Body of pancreas (tissue), 4 donors: Measurements from ENCODE around the gene PERCC1. TPM values are rescaled to one million over a fixed set of nuclear protein-coding genes. Genes with fewer than 3 reads are reported as not detected.
A peak's percentile ranks its signal among the peaks of the same experiment; 100 is the strongest.
"Not testable (repeated sequence)": the region's sequence is repeated elsewhere in the genome, so short reads cannot be mapped to it uniquely, and the experiment has no call there.

ENCODE experiments used
- ATAC-seq: fragments of 150-250 bp; one replicate; pipeline ENCODE4 v1.9.1; 2016
- DNase-seq, 4 donors: peaks; one replicate each; pipeline ENCODE4 v3.0.0-alpha.2; 2019
- H3K27ac ChIP-seq, 4 donors: fragments of 200-600 bp; sonication (generic); 1 replicate in 3 of 4; 2 replicates in 1 of 4; pipeline versions ENCODE4 v1.5.1 to v1.6.1; 2016 to 2019; ENCODE audit warnings: mild to moderate bottlenecking in 1 of 4, mixed read lengths in 1 of 4, moderate library complexity in 1 of 4
- H3K27me3 ChIP-seq, 2 donors: fragments of 200-600 bp; sonication (generic); one replicate each; pipeline ENCODE4 v1.6.0; 2016; ENCODE audit warnings: mild to moderate bottlenecking in 1 of 2
- H3K36me3 ChIP-seq, 2 donors: fragments of 200-600 bp; sonication (generic); replicated peaks in 1 of 2; 2 replicates each; pipeline ENCODE4 v1.5.1; 2016; ENCODE audit warnings: low read depth in 2 of 2; ENCODE audit not compliant: insufficient read depth in 1 of 2
- H3K4me1 ChIP-seq: fragments of 200-600 bp; sonication (generic); one replicate; pipeline ENCODE4 v1.6.0; 2016
- H3K4me3 ChIP-seq, 2 donors: fragments of 200-600 bp; sonication (generic); 1 replicate in 1 of 2; 2 replicates in 1 of 2; pipeline ENCODE4 v1.5.1; 2016 to 2019
- H3K9me3 ChIP-seq, 3 donors: fragments of 200-600 bp; sonication (generic); 1 replicate in 2 of 3; 2 replicates in 1 of 3; pipeline ENCODE4 v1.5.1; 2016
- CTCF ChIP-seq, 7 experiments: fragments of 450-650 bp in 4 of 7; fragments of 200-600 bp in 3 of 7; sonication (generic) in 3 of 7; IDR thresholded peaks; one replicate each; pipeline ENCODE4 v1.5.1; 2016 to 2019; ENCODE audit warnings: antibody characterized with exemption in 7 of 7
- POLR2A ChIP-seq, 3 donors: fragments of 450-650 bp; IDR thresholded peaks; one replicate each; pipeline ENCODE4 v1.6.1; 2016; ENCODE audit warnings: antibody characterized with exemption in 3 of 3, mild to moderate bottlenecking in 2 of 3
- WGBS, 2 donors: methylation state at CpG; one replicate each; pipeline ENCODE4 v1.1.5; 2017; 5-methylcytosine and 5-hydroxymethylcytosine counted together
- intact Hi-C: fragments of 100-400 bp; cut with DNase I; formaldehyde crosslinking; loops from one replicate; pipeline ENCODE4 v1.15.1; 2023
- total RNA-seq, 2 donors: library from RNA; depleted of rRNA; stranded (reverse); fragments of >200 nt; gene quantifications; one replicate each; pipeline ENCODE4 v1.1.0, GENCODE V29; 2016

PERCC1 gene
- total RNA-seq, 2 donors from 2014 or later: not detected

DNA sequence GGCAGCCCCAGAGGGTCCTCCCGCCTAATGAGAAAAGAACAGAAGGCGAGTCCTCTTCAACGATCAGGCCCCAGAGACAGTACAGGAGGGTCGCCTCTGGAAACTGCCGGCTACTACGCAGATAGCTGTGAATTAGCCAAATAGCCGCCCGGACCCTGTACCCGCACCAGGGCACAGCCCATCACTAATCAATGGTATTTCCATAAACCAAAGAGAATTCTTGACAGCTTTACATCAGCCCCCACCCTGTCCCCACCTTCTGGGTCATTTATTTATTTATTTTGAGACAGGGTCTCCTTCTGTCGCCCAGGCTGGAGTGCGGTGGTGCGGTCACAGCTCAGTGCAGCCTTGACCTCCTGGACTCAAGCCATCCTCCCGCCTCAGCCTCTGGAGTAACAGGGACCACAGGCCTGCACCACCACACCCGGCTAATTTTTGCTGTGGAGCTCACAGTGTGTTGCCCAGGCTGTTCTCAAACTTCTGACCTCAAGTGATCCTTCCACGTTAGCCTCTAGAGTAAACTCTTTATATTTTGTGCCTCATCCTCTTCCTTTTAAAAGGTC is 44.8 kb downstream of the PERCC1 start:
- Histone ChIP-seq H3K4me3 (peak overlapping the region; percentile 71 to 91), H3K36me3 (no peaks in the 10 kb centered on the region), H3K27me3 (no peaks in the 10 kb centered on the region), H3K9me3 (no peaks in the 10 kb centered on the region), H3K4me1 (peaks cover 23% of the 10 kb centered on the region), H3K27ac (peak overlapping the region; percentile 75 to 90 (median 82))
- intact Hi-C loops: no loop called here
- DNase-seq (no peak), ATAC-seq (no peak)
- 45 to 59% methylated on average over 15 of the region's 15 CpGs for WGBS, 2 donors
- TF ChIP-seq POLR2A (IDR thresholded peaks at IDR 0.05): no peak
- TF ChIP-seq CTCF (IDR thresholded peaks at IDR 0.05): no peak

- Histone ChIP-seq H3K4me3 (no peak overlapping the region), H3K9me3 (no peaks in the 10 kb centered on the region), H3K27ac (no peak overlapping the region), H3K27me3 (no peaks in the 10 kb centered on the region), H3K36me3 (no peaks in the 10 kb centered on the region), H3K4me1 (peaks cover 23% of the 10 kb centered on the region)
- intact Hi-C loops: no loop called here
- TF ChIP-seq POLR2A (IDR thresholded peaks at IDR 0.05): no peak
- no peak for TF ChIP-seq CTCF (IDR thresholded peaks at IDR 0.05)
- ATAC-seq (no peak), DNase-seq (no peak)
- 84 to 89% methylated on average over 7 to 10 of the region's 10 CpGs for WGBS, 2 donors
Measured at GRCh38 chr16:1477033-1477432, 46.2 kb downstream of the PERCC1 start.

DNA sequence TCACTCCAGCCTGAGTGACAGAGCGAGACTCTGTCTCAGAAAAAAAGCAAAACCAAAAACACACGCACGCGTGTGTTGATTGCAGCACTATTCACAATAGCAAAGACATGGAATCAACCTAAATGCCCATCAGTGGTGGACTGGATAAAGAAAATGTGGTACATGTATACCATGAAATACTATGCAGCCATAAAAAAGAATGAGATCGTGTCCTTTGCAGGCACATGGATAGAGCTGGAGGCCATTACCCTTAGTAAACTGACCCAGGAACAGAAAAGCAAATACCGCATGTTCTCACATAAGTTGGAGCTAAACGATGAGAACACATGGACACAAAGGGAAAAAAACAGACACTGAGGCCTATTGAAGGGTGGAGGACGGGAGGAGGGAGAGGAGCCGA is 48.1 kb downstream of the PERCC1 start:
- 85 to 90% methylated on average over 9 of the region's 9 CpGs for WGBS, 2 donors
- DNase-seq: not testable (repeated sequence)

GRCh38 chr16:1481906-1482835 is 51.3 kb downstream of the PERCC1 start:
- DNase-seq (no peak), ATAC-seq (no peak)
- 55 to 60% methylated on average over 16 to 28 of the region's 28 CpGs for WGBS, 2 donors
- Histone ChIP-seq H3K27ac (no peak overlapping the region), H3K4me1 (no peaks in the 10 kb centered on the region), H3K4me3 (no peak overlapping the region), H3K36me3 (no peaks in the 10 kb centered on the region), H3K27me3 (no peaks in the 10 kb centered on the region), H3K9me3 (no peaks in the 10 kb centered on the region)
- intact Hi-C loops: no loop called here
- no peak for TF ChIP-seq POLR2A (IDR thresholded peaks at IDR 0.05)
- no peak for TF ChIP-seq CTCF (IDR thresholded peaks at IDR 0.05)

More for the DNA sequence above, 48.1 kb downstream of the PERCC1 start:
- H3K36me3 ChIP-seq, H3K9me3 ChIP-seq, H3K27ac ChIP-seq, intact Hi-C loops, H3K4me3 ChIP-seq, H3K27me3 ChIP-seq, ATAC-seq: not testable (repeated sequence)
- peaks cover 13% of the 10 kb centered on the region for H3K4me1 ChIP-seq

Other genes starting within 250 kb of the PERCC1 start
- gene TPSG1, start 205.8 kb upstream of the PERCC1 start, total RNA-seq: not detected
- gene TPSB2, start 200.9 kb upstream of the PERCC1 start, total RNA-seq: 10 to 100 TPM in 1 of 2 donors, 1 to 10 TPM in 1; 4.4 to 21.8 TPM
- gene TPSAB1, start 190.4 kb upstream of the PERCC1 start, total RNA-seq: 10 to 100 TPM; 23.6 to 53.4 TPM
- gene TPSD1, start 175.0 kb upstream of the PERCC1 start, total RNA-seq: 1 to 10 TPM in 1 of 2 donors, not detected in 1; 1.6 TPM
- 10 to 100 TPM; 25.9 to 81.7 TPM for gene UBE2I, start 121.4 kb upstream of the PERCC1 start, total RNA-seq
- 10 to 100 TPM in 1 of 2 donors, 1 to 10 TPM in 1; 7.0 to 20.8 TPM for gene BAIAP3, start 97.4 kb upstream of the PERCC1 start, total RNA-seq
- gene TSR3, start 79.2 kb upstream of the PERCC1 start, total RNA-seq: 10 to 100 TPM; 70.5 to 98.8 TPM
- gene GNPTG, start 79.1 kb upstream of the PERCC1 start, total RNA-seq: 10 to 100 TPM; 38.1 to 98.2 TPM
- 10 to 100 TPM; 11.2 to 21.4 TPM for gene UNKL, start 16.4 kb upstream of the PERCC1 start, total RNA-seq
- gene UQCC4, start 10.3 kb upstream of the PERCC1 start, total RNA-seq: 1 to 10 TPM in 1 of 2 donors, under 1 TPM in 1; 0.99 to 3.9 TPM
- 1 to 10 TPM; 2.1 to 2.3 TPM for gene CCDC154, start 13.5 kb downstream of the PERCC1 start, total RNA-seq
- 100 to 1,000 TPM in 1 of 2 donors, 10 to 100 TPM in 1; 27.2 to 115 TPM for gene CLCN7, start 44.0 kb downstream of the PERCC1 start, total RNA-seq
- not detected for gene PTX4, start 57.9 kb downstream of the PERCC1 start, total RNA-seq
- 10 to 100 TPM; 25.4 to 76.5 TPM for gene TELO2, start 62.3 kb downstream of the PERCC1 start, total RNA-seq
- gene TMEM204, start 102.6 kb downstream of the PERCC1 start, total RNA-seq: 10 to 100 TPM; 23.6 to 25.1 TPM
- 10 to 100 TPM; 16.9 to 35.6 TPM for gene IFT140, start 181.0 kb downstream of the PERCC1 start, total RNA-seq
- 10 to 100 TPM in 1 of 2 donors, 1 to 10 TPM in 1; 8.6 to 17.8 TPM for gene CRAMP1, start 181.3 kb downstream of the PERCC1 start, total RNA-seq
- gene JPT2, start 247.2 kb downstream of the PERCC1 start, total RNA-seq: 10 to 100 TPM; 15.5 to 24.4 TPM